HCT116 (cell line): ENCODE measurements around the gene FBXO17.

Experiments
- EZH2 ChIP-seq: fragments of 200-600 bp; sonication (generic); IDR thresholded peaks from 2 replicates; pipeline ENCODE4 v1.6.1; 2017; ENCODE audit warnings: antibody characterized with exemption, mixed run types
- JUND ChIP-seq: IDR thresholded peaks from 2 replicates; pipeline ENCODE4 v1.6.1; 2012
- MAX ChIP-seq: IDR thresholded peaks from 2 replicates; pipeline ENCODE4 v1.6.1; 2012
- POLR2A ChIP-seq: IDR thresholded peaks from 2 replicates; pipeline ENCODE4 v1.7.0; 2011; ENCODE audit warnings: borderline replicate concordance; ENCODE audit not compliant: insufficient read depth, insufficient read length; ENCODE audit errors: extremely low read depth
- POLR2AphosphoS5 ChIP-seq: IDR thresholded peaks from 2 replicates; pipeline ENCODE4 v1.6.1; 2011; ENCODE audit warnings: mild to moderate bottlenecking, low read depth, low read length, moderate library complexity
- SP1 ChIP-seq: IDR thresholded peaks from 2 replicates; pipeline ENCODE4 v1.6.1; 2012; ENCODE audit warnings: low read depth
- TF ChIP-seq, protein P1 (sequence below), 3 experiments: fragments of 200-600 bp in 1 of 3; sonication (generic) in 1 of 3; IDR thresholded peaks in 2 of 3; conservative IDR thresholded peaks in 1 of 3; 2 replicates each; pipeline ENCODE4 v1.5.1; 2012 to 2017; ENCODE audit warnings: low read depth in 2 of 3, low read length in 2 of 3, antibody characterized with exemption in 1 of 3, borderline replicate concordance in 1 of 3, control low read depth in 1 of 3, mild to moderate bottlenecking in 1 of 3, mixed read lengths in 1 of 3, mixed run types in 1 of 3, moderate library complexity in 1 of 3; ENCODE audit not compliant: insufficient read depth in 1 of 3

DNA sequence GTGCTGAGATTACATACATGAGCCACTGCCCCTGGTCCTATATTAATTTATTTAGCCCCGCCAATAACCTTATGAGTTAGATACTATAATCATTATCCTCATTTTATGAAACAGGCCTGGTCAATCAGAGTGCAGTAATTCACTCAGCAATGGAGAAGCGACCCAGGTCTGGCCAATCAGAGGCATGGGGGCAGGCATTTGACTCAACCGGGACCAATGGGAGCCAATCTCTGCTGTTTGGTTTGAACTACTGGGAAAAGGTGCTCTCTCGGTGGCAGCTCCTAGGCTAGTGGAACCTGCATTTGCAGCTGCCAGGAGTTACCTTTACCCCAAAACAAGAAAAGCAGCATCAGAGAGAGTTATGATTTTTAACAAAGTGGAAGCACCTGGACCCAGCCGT lies 82.7 kb downstream of the FBXO17 start:
- TF ChIP-seq, protein P1, sequence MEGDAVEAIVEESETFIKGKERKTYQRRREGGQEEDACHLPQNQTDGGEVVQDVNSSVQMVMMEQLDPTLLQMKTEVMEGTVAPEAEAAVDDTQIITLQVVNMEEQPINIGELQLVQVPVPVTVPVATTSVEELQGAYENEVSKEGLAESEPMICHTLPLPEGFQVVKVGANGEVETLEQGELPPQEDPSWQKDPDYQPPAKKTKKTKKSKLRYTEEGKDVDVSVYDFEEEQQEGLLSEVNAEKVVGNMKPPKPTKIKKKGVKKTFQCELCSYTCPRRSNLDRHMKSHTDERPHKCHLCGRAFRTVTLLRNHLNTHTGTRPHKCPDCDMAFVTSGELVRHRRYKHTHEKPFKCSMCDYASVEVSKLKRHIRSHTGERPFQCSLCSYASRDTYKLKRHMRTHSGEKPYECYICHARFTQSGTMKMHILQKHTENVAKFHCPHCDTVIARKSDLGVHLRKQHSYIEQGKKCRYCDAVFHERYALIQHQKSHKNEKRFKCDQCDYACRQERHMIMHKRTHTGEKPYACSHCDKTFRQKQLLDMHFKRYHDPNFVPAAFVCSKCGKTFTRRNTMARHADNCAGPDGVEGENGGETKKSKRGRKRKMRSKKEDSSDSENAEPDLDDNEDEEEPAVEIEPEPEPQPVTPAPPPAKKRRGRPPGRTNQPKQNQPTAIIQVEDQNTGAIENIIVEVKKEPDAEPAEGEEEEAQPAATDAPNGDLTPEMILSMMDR (IDR thresholded peaks at IDR 0.05 in 2 of 3, conservative IDR thresholded peaks at IDR 0.05 in 1 of 3; ENCODE audit: borderline replicate concordance in 1 of 3, insufficient read depth in 1 of 3, low read depth in 2 of 3, low read length in 2 of 3) = no peak
- TF ChIP-seq EZH2 = no peak
- TF ChIP-seq JUND = no peak
- TF ChIP-seq POLR2AphosphoS5 = no peak
- no peak for TF ChIP-seq POLR2A
- TF ChIP-seq SP1 = no peak
- TF ChIP-seq MAX = no peak
